Calu3 (cell line): ENCODE results near the gene METAP1D. TPM values are rescaled to one million over a fixed set of nuclear protein-coding genes. Genes with fewer than 3 reads are reported as not detected.

Experiments
- BruUV-seq: library from RNA; stranded (reverse); fragments of 400-500 nt; replicated peaks from 2 replicates; lab custom pipeline; 2021; lab: Mats Ljungman, UMichigan
- CTCF ChIA-PET: fragments of 300-600 bp; sonication (Branson Sonifier 250); formaldehyde crosslinking; loops from one replicate; lab custom pipeline; 2022; ENCODE audit warnings: antibody characterized with exemption; lab: Charles Lee
- DNase-seq: peaks from one replicate; pipeline ENCODE4 v3.0.0; 2022
- H3K27ac Mint-ChIP-seq: one replicate; pipeline ENCODE4 v1.8.0; 2022; ENCODE audit warnings: mixed read lengths; ENCODE audit not compliant: unreplicated experiment
- H3K27me3 Mint-ChIP-seq: one replicate; pipeline ENCODE4 v1.8.0; 2022; ENCODE audit warnings: mixed read lengths; ENCODE audit not compliant: unreplicated experiment
- H3K36me3 Mint-ChIP-seq: one replicate; pipeline ENCODE4 v1.8.0; 2022; ENCODE audit warnings: mild to moderate bottlenecking, moderate library complexity, mixed read lengths; ENCODE audit not compliant: insufficient read depth, unreplicated experiment
- H3K4me1 Mint-ChIP-seq: one replicate; pipeline ENCODE4 v1.8.0; 2022; ENCODE audit warnings: mild to moderate bottlenecking, low read depth, mixed read lengths; ENCODE audit not compliant: unreplicated experiment
- H3K4me3 Mint-ChIP-seq: one replicate; pipeline ENCODE4 v1.8.0; 2022; ENCODE audit warnings: mild to moderate bottlenecking, low read depth, moderate library complexity, mixed read lengths; ENCODE audit not compliant: unreplicated experiment
- H3K9me3 Mint-ChIP-seq: one replicate; pipeline ENCODE4 v1.8.0; 2022; ENCODE audit warnings: low read depth, mixed read lengths; ENCODE audit not compliant: unreplicated experiment
- intact Hi-C: fragments of 100-400 bp; cut with micrococcal nuclease; formaldehyde crosslinking; loops from one replicate; pipeline ENCODE4 v1.10.0; 2022; ENCODE audit not compliant: unreplicated experiment
- total RNA-seq: library from RNA; stranded (reverse); gene quantifications from 2 replicates; pipeline ENCODE4 v1.2.3, GENCODE V29; 2022
- TF ChIP-seq, protein P1 (sequence below): fragments of 200-600 bp; IDR thresholded peaks from one replicate; pipeline ENCODE4 v1.8.0; 2022; ENCODE audit warnings: antibody characterized with exemption; ENCODE audit not compliant: unreplicated experiment

METAP1D gene
- total RNA-seq, 1 experiment from 2014 or later = 11.0 TPM

DNA sequence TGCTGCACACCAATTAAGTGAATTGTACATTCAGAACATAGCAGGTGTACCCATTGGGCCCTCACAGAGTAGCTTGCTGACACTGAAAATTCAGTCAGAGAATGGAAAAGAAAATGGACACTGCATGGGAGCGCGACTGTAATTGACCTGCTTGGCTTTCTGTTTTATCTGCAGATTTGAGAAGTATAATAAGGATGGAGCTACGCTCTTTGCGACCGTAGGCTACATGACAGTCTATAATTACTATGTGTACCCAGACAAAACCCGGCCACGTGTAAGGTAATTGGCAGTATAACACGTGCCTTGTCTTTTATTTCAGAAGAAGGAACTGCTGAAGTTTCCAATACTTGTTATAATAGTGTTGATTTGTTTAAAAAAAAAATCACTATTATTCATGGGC, 33.5 kb upstream of the METAP1D start:
- no peak for DNase-seq
- Mint-ChIP-seq H3K9me3 (no peaks in the 10 kb centered on the region), H3K27me3 (no peaks in the 10 kb centered on the region), H3K4me3 (no peak overlapping the region), H3K4me1 (no peaks in the 10 kb centered on the region), H3K27ac (no peak overlapping the region), H3K36me3 (no peaks in the 10 kb centered on the region)
- CTCF ChIA-PET = no interaction called here
- no TSS peak for BruUV-seq
- intact Hi-C loops = no loop called here
- TF ChIP-seq, protein P1, sequence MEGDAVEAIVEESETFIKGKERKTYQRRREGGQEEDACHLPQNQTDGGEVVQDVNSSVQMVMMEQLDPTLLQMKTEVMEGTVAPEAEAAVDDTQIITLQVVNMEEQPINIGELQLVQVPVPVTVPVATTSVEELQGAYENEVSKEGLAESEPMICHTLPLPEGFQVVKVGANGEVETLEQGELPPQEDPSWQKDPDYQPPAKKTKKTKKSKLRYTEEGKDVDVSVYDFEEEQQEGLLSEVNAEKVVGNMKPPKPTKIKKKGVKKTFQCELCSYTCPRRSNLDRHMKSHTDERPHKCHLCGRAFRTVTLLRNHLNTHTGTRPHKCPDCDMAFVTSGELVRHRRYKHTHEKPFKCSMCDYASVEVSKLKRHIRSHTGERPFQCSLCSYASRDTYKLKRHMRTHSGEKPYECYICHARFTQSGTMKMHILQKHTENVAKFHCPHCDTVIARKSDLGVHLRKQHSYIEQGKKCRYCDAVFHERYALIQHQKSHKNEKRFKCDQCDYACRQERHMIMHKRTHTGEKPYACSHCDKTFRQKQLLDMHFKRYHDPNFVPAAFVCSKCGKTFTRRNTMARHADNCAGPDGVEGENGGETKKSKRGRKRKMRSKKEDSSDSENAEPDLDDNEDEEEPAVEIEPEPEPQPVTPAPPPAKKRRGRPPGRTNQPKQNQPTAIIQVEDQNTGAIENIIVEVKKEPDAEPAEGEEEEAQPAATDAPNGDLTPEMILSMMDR = no peak

DNA sequence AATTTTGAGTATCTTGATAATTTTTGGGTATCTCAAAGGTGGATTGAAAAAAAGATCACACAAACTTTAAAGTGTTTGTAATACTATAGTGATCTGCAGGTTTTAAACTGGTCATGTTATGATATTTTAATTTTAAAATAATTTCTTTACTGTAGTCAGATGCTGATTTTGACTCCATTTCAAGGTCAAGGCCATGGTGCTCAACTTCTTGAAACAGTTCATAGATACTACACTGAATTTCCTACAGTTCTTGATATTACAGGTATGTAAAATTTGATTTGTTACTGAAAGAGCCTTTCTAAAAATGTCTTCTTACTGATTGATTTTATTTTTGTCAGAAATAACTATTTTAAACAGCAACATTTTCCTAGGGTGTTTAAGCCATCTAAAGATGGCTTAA, 33.1 kb upstream of the METAP1D start:
- CTCF ChIA-PET = no interaction called here
- Mint-ChIP-seq H3K9me3 (no peaks in the 10 kb centered on the region), H3K4me3 (no peak overlapping the region), H3K36me3 (no peaks in the 10 kb centered on the region), H3K27ac (no peak overlapping the region), H3K4me1 (no peaks in the 10 kb centered on the region), H3K27me3 (no peaks in the 10 kb centered on the region)
- intact Hi-C loops = no loop called here
- TF ChIP-seq, protein P1 = no peak
- BruUV-seq = no TSS peak
- no peak for DNase-seq

DNA sequence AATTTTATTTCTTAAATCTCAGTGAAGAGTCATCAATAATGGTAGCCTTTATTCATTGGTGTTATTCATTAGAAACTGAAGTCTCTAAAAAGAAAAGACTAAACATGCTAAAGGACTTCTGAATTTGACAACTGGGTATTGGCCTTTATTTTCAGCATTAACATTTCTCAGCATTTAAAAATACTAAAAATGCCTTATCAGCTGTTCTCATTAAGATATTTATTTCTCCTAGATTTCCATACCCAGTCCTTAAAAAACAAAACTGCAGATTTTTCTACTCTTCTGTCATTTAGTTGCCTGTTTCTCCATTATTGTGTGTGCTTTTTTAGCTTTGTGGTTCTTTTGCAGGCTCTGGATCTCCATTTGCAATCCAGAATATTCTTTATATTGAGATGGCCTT, 31.2 kb upstream of the METAP1D start:
- intact Hi-C loops = no loop called here
- CTCF ChIA-PET = no interaction called here
- TF ChIP-seq, protein P1 = no peak
- DNase-seq = no peak
- H3K4me1 Mint-ChIP-seq = no peaks in the 10 kb centered on the region
- no peaks in the 10 kb centered on the region for H3K36me3 Mint-ChIP-seq
- H3K9me3 Mint-ChIP-seq = no peaks in the 10 kb centered on the region
- H3K27me3 Mint-ChIP-seq = no peaks in the 10 kb centered on the region
- BruUV-seq = no TSS peak
- no peak overlapping the region for H3K27ac Mint-ChIP-seq
- no peak overlapping the region for H3K4me3 Mint-ChIP-seq

DNA sequence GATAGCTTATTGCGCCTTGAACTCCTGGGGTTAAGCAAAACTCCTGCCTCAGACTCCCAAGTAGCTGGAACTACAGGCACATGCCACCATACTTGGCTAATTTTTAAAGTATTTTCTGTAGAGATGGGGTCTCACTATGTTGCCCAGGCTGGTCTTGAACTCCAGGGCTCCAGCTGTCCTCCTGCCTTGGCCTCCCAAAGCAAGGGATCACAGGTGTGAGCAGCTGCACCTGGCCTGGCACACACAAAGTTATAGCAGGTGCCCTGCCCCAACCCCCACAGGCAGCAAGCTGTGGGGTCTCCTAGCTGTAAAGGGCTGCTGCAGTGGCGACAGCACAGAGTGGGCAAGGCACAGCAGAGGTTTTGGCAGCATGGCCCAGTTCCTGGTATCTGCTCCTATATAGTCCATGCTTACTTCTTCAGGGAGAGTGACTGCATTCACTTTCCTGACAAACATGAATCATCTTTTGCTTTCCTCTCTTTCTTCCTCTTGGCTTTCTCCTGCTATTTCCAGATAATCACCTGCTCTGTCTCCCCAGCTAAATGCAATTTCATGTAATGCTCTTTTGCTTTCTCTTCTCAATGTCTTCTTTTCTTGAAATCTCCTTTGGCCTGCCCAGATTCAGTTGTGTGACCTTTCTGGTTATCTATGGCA, 27.3 kb upstream of the METAP1D start:
- no peaks in the 10 kb centered on the region for H3K4me1 Mint-ChIP-seq
- H3K27ac Mint-ChIP-seq = no peak overlapping the region
- intact Hi-C loops = no loop called here
- H3K9me3 Mint-ChIP-seq = no peaks in the 10 kb centered on the region
- DNase-seq = no peak
- H3K27me3 Mint-ChIP-seq = no peaks in the 10 kb centered on the region
- no TSS peak for BruUV-seq
- no peak overlapping the region for H3K4me3 Mint-ChIP-seq
- no peaks in the 10 kb centered on the region for H3K36me3 Mint-ChIP-seq
- TF ChIP-seq, protein P1 = no peak
- CTCF ChIA-PET = interaction anchor here (0.6 kb wide), 1 partner anchor 59 kb away, joined by 4 read pairs; no protein-coding TSS in a partner anchor
